Measurements from ENCODE around the gene ZNF672.

DNA sequence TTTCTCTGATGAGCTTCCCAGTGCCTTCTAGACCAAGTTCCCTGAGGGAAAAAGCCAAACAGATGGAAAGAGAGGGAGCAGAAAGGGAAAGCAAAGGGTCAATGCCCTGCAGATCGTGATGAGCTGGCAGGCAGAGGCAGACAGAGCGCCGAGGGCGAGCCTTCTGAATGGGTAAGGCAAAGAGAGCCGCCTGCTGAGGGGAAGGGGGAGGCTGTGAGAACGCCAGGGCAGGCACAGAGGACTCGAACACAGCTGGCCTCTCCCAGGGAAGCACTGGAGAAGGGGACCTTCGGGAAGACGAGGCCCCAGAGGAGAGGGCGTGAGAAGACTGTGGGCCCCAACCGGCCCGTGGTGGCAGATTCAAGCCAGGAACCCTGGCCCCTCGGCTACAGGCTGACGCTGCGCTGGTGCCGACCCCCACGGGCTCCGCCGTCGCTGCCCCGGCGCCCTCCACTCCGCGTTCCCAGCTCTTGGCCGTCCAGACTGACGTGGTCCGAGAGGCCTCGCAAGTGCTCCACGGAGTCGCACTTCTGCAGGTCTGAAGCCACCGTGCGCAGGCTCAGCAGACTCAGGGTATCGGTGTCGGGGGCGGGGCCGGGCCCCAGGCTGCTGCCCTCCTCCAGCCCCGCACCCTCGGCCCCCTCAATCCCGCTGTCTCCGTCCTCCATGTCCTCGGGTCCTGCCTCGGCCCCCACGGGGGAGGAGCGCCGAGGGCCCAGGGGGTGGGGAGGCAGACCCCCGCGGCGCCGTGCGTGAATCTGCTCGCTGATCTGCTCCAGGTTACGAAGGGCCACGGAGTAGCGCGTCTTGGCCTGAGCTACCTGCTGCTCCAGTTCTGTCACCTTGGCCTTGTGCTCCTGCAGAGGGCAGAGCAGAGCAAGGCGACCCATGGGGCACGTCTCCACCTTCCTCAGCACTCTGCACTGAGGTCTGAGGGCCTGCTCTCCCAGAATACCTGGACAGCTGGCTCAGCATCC is 26.2 kb upstream of the ZNF672 start:
- TF ChIP-seq CTCF (IDR thresholded peaks at IDR 0.05) (no peak), POLR2A (IDR thresholded peaks at IDR 0.05) (no peak), POLR2AphosphoS5 (IDR thresholded peaks at IDR 0.05) (no peak)
